H4 (cell line): ENCODE data around the gene RSAD2. TPM values are rescaled to one million over a fixed set of nuclear protein-coding genes. Genes with fewer than 3 reads are reported as not detected.

Source experiments
- DNase-seq: peaks from one replicate; pipeline ENCODE4 v3.0.0-alpha.2; 2015; ENCODE audit warnings: low spot score
- total RNA-seq: library from RNA; depleted of rRNA; stranded (reverse); fragments of >200 nt; shearing (Covaris generic); gene quantifications from 2 replicates; pipeline ENCODE4 v1.2.3, GENCODE V29; 2014; rRNA removed

The RSAD2 gene
- total RNA-seq, 1 experiment from 2014 or later: 1.2 TPM

- DNase-seq: no peak
Observed at GRCh38 chr2:6945087-6945813, 67.7 kb downstream of the RSAD2 start.

GRCh38 chr2:6945821-6946220, 68.2 kb downstream of the RSAD2 start:
- DNase-seq: no peak

- peak; percentile 75 for DNase-seq
Observed at GRCh38 chr2:6946722-6947121, 69.1 kb downstream of the RSAD2 start.

Other genes with a start within 250 kb of the RSAD2 start
- gene CMPK2, start 11.9 kb upstream of the RSAD2 start, total RNA-seq: 3.4 and 4.8 TPM in 2 replicates
- 6.5 and 8.3 TPM in 2 replicates for gene RNF144A, start 39.6 kb downstream of the RSAD2 start, total RNA-seq